CD14-positive monocyte (primary cell): ENCODE measurements around the gene ATP6V0A4. TPM values are rescaled to one million over a fixed set of nuclear protein-coding genes. Genes with fewer than 3 reads are reported as not detected.

Source experiments
- DNase-seq, 3 donors: peaks; one replicate each; pipeline ENCODE4 v3.0.0-alpha.2; 2011 to 2022
- H2AFZ ChIP-seq: 2 replicates; pipeline ENCODE4 v1.6.0; 2012; ENCODE audit warnings: mild to moderate bottlenecking, low read depth, low read length, inconsistent platforms; ENCODE audit not compliant: insufficient read depth, poor library complexity, severe bottlenecking
- H3K27ac ChIP-seq, 2 donors: 1 replicate in 1 of 2; 2 replicates in 1 of 2; pipeline ENCODE4 v1.5.1; 2012 to 2013; ENCODE audit warnings: low read length in 2 of 2, control low read depth in 1 of 2, inconsistent platforms in 1 of 2, low read depth in 1 of 2, mild to moderate bottlenecking in 1 of 2
- H3K27me3 ChIP-seq, 2 donors: one replicate each; pipeline versions ENCODE4 v1.6.0 to v1.6.1; 2011 to 2013; ENCODE audit warnings: low read length in 2 of 2; ENCODE audit not compliant: control insufficient read depth in 2 of 2, insufficient read depth in 2 of 2
- H3K36me3 ChIP-seq, 2 donors: replicated peaks in 1 of 2; 1 replicate in 1 of 2; 2 replicates in 1 of 2; pipeline versions ENCODE4 v1.5.1 to v1.6.1; 2012 to 2013; ENCODE audit warnings: low read length in 2 of 2, control low read depth in 1 of 2, inconsistent platforms in 1 of 2, mild to moderate bottlenecking in 1 of 2; ENCODE audit not compliant: insufficient read depth in 2 of 2, control insufficient read depth in 1 of 2
- H3K4me1 ChIP-seq, 2 donors: 1 replicate in 1 of 2; 2 replicates in 1 of 2; pipeline versions ENCODE4 v1.5.1 to v1.6.1; 2012 to 2013; ENCODE audit warnings: low read length in 2 of 2, control low read depth in 1 of 2, inconsistent platforms in 1 of 2, mild to moderate bottlenecking in 1 of 2, moderate library complexity in 1 of 2; ENCODE audit not compliant: insufficient read depth in 2 of 2, control insufficient read depth in 1 of 2
- H3K4me2 ChIP-seq: replicated peaks from 2 replicates; pipeline ENCODE3; 2012; ENCODE audit warnings: low read length, moderate library complexity, mild to moderate bottlenecking; ENCODE audit not compliant: poor library complexity, severe bottlenecking; ENCODE audit errors: extremely low read depth
- H3K4me3 ChIP-seq, 3 experiments: fragments of 200-600 bp in 1 of 3; sonication (generic) in 1 of 3; replicated peaks in 1 of 3; 1 replicate in 2 of 3; 2 replicates in 1 of 3; pipeline ENCODE4 v1.5.1; 2011 to 2013; ENCODE audit warnings: low read length in 3 of 3, mild to moderate bottlenecking in 3 of 3, control low read depth in 2 of 3, low read depth in 2 of 3, inconsistent platforms in 1 of 3, moderate library complexity in 1 of 3
- H3K79me2 ChIP-seq: 2 replicates; pipeline ENCODE4 v1.6.0; 2012; ENCODE audit warnings: mild to moderate bottlenecking, control low read depth, inconsistent platforms, low read length, moderate library complexity; ENCODE audit not compliant: insufficient read depth
- H3K9ac ChIP-seq: 2 replicates; pipeline ENCODE4 v1.6.0; 2017; ENCODE audit warnings: low read length, mild to moderate bottlenecking; ENCODE audit not compliant: insufficient read depth, poor library complexity, severe bottlenecking
- H3K9me3 ChIP-seq, 2 donors: replicated peaks in 1 of 2; 1 replicate in 1 of 2; 2 replicates in 1 of 2; pipeline versions ENCODE4 v1.5.1 to v1.6.1; 2012 to 2013; ENCODE audit warnings: low read length in 2 of 2, control low read depth in 1 of 2; ENCODE audit not compliant: control insufficient read depth in 1 of 2, insufficient read depth in 1 of 2
- H4K20me1 ChIP-seq: 2 replicates; pipeline ENCODE4 v1.6.0; 2012; ENCODE audit warnings: mild to moderate bottlenecking, low read length, control low read depth, moderate library complexity; ENCODE audit not compliant: insufficient read depth
- H3K27ac Mint-ChIP-seq, 7 donors: one replicate each; pipeline ENCODE4 v1.8.0; 2020; ENCODE audit warnings: mild to moderate bottlenecking in 7 of 7, mixed read lengths in 7 of 7, moderate library complexity in 6 of 7, inconsistent platforms in 2 of 7
- H3K27me3 Mint-ChIP-seq, 3 donors: one replicate each; pipeline ENCODE4 v1.8.0; 2021 to 2022; ENCODE audit warnings: low read depth in 3 of 3, mild to moderate bottlenecking in 3 of 3, mixed read lengths in 3 of 3, moderate library complexity in 3 of 3, inconsistent platforms in 1 of 3
- H3K36me3 Mint-ChIP-seq, 2 donors: one replicate each; pipeline ENCODE4 v1.8.0; 2020; ENCODE audit warnings: mixed read lengths in 2 of 2, inconsistent platforms in 1 of 2, mild to moderate bottlenecking in 1 of 2
- H3K4me1 Mint-ChIP-seq: one replicate; pipeline ENCODE4 v1.8.0; 2020; ENCODE audit warnings: mild to moderate bottlenecking, mixed read lengths
- H3K4me3 Mint-ChIP-seq, 2 donors: one replicate each; pipeline ENCODE4 v1.8.0; 2020; ENCODE audit warnings: mild to moderate bottlenecking in 2 of 2, mixed read lengths in 2 of 2, moderate library complexity in 1 of 2
- H3K9me3 Mint-ChIP-seq, 7 donors: one replicate each; pipeline ENCODE4 v1.8.0; 2020 to 2022; ENCODE audit warnings: mixed read lengths in 7 of 7, mild to moderate bottlenecking in 6 of 7, moderate library complexity in 6 of 7, inconsistent platforms in 2 of 7
- WGBS: methylation state at CpG from one replicate; pipeline ENCODE4 v1.1.5; 2013; ENCODE audit warnings: missing lambda C conversion rate; ENCODE audit not compliant: insufficient coverage; 5-methylcytosine and 5-hydroxymethylcytosine counted together
- intact Hi-C, 2 donors: fragments of 100-400 bp; cut with micrococcal nuclease; formaldehyde crosslinking; loops; one replicate each; pipeline versions ENCODE4 v1.15.0 to v1.15.1; 2023
- polyA plus RNA-seq, 3 donors: library from polyadenylated mRNA; depleted of rRNA in 1 of 3; unstranded in 2 of 3; stranded (reverse) in 1 of 3; fragments of 300-500 nt in 2 of 3; fragments of >200 nt in 1 of 3; fragmentation: Illumina TruSeq in 2 of 3; gene quantifications; 1 replicate in 2 of 3; 2 replicates in 1 of 3; pipeline ENCODE4 v1.2.3, GENCODE V29; 2012 to 2021
- TF ChIP-seq, protein P1 (sequence below): fragments of 200-600 bp; IDR thresholded peaks from one replicate; pipeline ENCODE4 v1.8.0; 2022; ENCODE audit warnings: antibody characterized with exemption, mild to moderate bottlenecking

Gene ATP6V0A4
- polyA plus RNA-seq, 3 donors = not detected

GRCh38 chr7:138700857-138701536, 97.0 kb downstream of the ATP6V0A4 start, which contains the start of gene SVOPL:
Gene SVOPL (minus strand): TSS chr7:138701362. CDS start chr7:138679045, 22,317 bp downstream.
- H3K36me3 ChIP-seq = no peaks in the 10 kb centered on the region
- no peak within 1 kb of the TSS for H3K27ac ChIP-seq
- Mint-ChIP-seq H3K4me3 (no peak within 1 kb of the TSS), H3K27me3 (peaks cover 0 to 5% (median 1%) of the 10 kb centered on the region in 3 donors), H3K27ac (no peak within 1 kb of the TSS), H3K36me3 (no peaks in the 10 kb centered on the region), H3K4me1 (peaks cover 10% of the 10 kb centered on the region), H3K9me3 (peaks cover 0 to 10% (median 4%) of the 10 kb centered on the region in 7 donors)
- no peaks in the 10 kb centered on the region for H3K27me3 ChIP-seq
- H3K4me2 ChIP-seq = no peak within 1 kb of the TSS
- H3K9me3 ChIP-seq = peaks cover 5% of the 10 kb centered on the region in 2 donors
- 68% methylated on average over 4 of the region's 7 CpGs for WGBS
- H3K9ac ChIP-seq = no peak within 1 kb of the TSS
- TF ChIP-seq, protein P1, sequence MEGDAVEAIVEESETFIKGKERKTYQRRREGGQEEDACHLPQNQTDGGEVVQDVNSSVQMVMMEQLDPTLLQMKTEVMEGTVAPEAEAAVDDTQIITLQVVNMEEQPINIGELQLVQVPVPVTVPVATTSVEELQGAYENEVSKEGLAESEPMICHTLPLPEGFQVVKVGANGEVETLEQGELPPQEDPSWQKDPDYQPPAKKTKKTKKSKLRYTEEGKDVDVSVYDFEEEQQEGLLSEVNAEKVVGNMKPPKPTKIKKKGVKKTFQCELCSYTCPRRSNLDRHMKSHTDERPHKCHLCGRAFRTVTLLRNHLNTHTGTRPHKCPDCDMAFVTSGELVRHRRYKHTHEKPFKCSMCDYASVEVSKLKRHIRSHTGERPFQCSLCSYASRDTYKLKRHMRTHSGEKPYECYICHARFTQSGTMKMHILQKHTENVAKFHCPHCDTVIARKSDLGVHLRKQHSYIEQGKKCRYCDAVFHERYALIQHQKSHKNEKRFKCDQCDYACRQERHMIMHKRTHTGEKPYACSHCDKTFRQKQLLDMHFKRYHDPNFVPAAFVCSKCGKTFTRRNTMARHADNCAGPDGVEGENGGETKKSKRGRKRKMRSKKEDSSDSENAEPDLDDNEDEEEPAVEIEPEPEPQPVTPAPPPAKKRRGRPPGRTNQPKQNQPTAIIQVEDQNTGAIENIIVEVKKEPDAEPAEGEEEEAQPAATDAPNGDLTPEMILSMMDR = no peak
- intact Hi-C loops = no loop called here
- no peaks in the 10 kb centered on the region for H3K79me2 ChIP-seq
- peak within 1 kb of the TSS; percentile 32 for H2AFZ ChIP-seq
- H3K4me3 ChIP-seq = no peak within 1 kb of the TSS
- peaks cover 0 to 10% of the 10 kb centered on the region in 2 donors for H3K4me1 ChIP-seq
- H4K20me1 ChIP-seq = no peaks in the 10 kb centered on the region
- DNase-seq = no peak

DNA sequence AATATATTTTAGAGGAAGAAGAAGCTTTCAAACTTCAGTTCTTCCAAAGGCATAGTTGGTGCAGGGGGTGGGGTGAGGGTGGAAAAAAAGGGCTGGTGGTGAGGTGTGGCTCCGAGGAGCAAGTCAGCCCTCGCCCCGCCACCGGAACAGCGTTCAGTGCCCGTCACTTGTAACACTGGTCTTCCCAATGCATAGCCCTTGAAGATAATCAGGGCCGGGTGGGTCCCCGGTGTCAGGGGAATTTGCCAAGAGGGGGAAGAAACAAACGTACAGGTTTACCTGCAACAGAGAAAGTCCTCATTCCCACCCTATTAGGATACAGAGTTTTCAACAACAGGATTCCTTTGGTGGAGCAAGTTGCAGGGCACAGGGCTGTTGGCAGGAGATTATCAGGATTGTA, 98.3 kb downstream of the ATP6V0A4 start:
- no peaks in the 10 kb centered on the region for H3K27me3 ChIP-seq
- H3K79me2 ChIP-seq = no peaks in the 10 kb centered on the region
- no peaks in the 10 kb centered on the region for H3K36me3 Mint-ChIP-seq
- H2AFZ ChIP-seq = no peak overlapping the region
- peaks cover 0 to 10% of the 10 kb centered on the region in 2 donors for H3K4me1 ChIP-seq
- peaks cover 5% of the 10 kb centered on the region in 2 donors for H3K9me3 ChIP-seq
- H3K4me3 ChIP-seq = no peak overlapping the region
- peaks cover 0 to 10% (median 4%) of the 10 kb centered on the region in 7 donors for H3K9me3 Mint-ChIP-seq
- H3K4me3 Mint-ChIP-seq = no peak overlapping the region
- intact Hi-C loops = no loop called here
- no peak for DNase-seq
- H3K36me3 ChIP-seq = no peaks in the 10 kb centered on the region
- no peak overlapping the region for H3K27ac Mint-ChIP-seq
- peaks cover 0 to 5% (median 1%) of the 10 kb centered on the region in 3 donors for H3K27me3 Mint-ChIP-seq
- H3K27ac ChIP-seq = no peak overlapping the region
- no CpG with 5 or more reads among the region's 9 CpGs for WGBS
- no peak overlapping the region for H3K9ac ChIP-seq
- no peaks in the 10 kb centered on the region for H4K20me1 ChIP-seq
- H3K4me1 Mint-ChIP-seq = peaks cover 6% of the 10 kb centered on the region
- no peak overlapping the region for H3K4me2 ChIP-seq
- TF ChIP-seq, protein P1 = no peak
